Peyer's patch (tissue), 4 donors: ENCODE measurements around the gene NOS1AP.

Experiments used
- CTCF ChIP-seq, 6 experiments: fragments of 450-650 bp in 4 of 6; fragments of 200-600 bp in 2 of 6; sonication (generic) in 1 of 6; IDR thresholded peaks; one replicate each; pipeline ENCODE4 v1.5.1; 2017 to 2019; ENCODE audit warnings: antibody characterized with exemption in 6 of 6, mild to moderate bottlenecking in 3 of 6, moderate library complexity in 1 of 6
- POLR2A ChIP-seq, 2 donors: fragments of 450-650 bp; IDR thresholded peaks; one replicate each; pipeline ENCODE4 v1.5.1; 2017; ENCODE audit warnings: antibody characterized with exemption in 2 of 2, mild to moderate bottlenecking in 2 of 2, moderate library complexity in 2 of 2

- TF ChIP-seq POLR2A (IDR thresholded peaks at IDR 0.05) (no peak), CTCF (IDR thresholded peaks at IDR 0.05) (no peak)
Measured at GRCh38 chr1:162386292-162387225, 317.1 kb downstream of the NOS1AP start.
